GM18519 (cell line): ENCODE data around the gene FLAD1.

Experiments used
- ATAC-seq: cut with Tn5 transposase; IDR thresholded peaks from one replicate; pipeline ENCODE4 v1.9.1; 2021; ENCODE audit warnings: mild to moderate bottlenecking, moderate library complexity; ENCODE audit not compliant: unreplicated experiment, low FRiP score

The FLAD1 gene

DNA sequence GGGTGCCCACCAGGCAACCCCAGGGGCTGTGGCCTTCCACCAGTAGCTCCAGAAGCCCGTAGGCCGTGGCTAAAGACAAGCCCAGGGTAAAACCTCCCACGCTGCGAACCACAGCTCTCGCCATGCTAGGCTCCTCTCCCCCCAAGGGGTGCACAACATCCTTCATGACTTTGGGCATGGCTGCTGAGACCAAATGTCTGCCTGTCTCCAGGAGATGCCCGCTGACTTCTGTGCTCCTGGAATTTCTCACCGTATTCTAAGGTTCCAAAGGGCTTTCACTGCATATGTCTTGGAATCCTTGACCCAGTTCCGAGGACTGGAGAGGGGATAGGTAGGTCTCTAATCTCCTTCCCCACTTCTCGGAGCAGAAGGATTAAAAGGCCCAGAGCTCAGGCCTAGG lies 50.4 kb downstream of the FLAD1 start, which contains the start of the genes DCST1 and DCST2:
Gene DCST1, plus strand, starts transcription at position 301 of the 400 bp plus-strand sequence. CDS start 213 bp downstream, outside the sequence.
Gene DCST2, minus strand, starts transcription at position 258 of the 400 bp plus-strand sequence. Its CDS starts 80 bp downstream, at position 178.
- no peak for ATAC-seq

GRCh38 chr1:155034318-155035208 lies 51.4 kb downstream of the FLAD1 start:
- ATAC-seq, result no peak

GRCh38 chr1:155035936-155036335 lies 52.8 kb downstream of the FLAD1 start:
- ATAC-seq, result no peak

- no peak for ATAC-seq
These were observed 53.9 kb downstream of the FLAD1 start for GRCh38 chr1:155037043-155037442.

GRCh38 chr1:155037851-155038441 lies 54.8 kb downstream of the FLAD1 start:
- ATAC-seq, result no peak

GRCh38 chr1:155038602-155039307 lies 55.6 kb downstream of the FLAD1 start:
- ATAC-seq, result no peak

DNA sequence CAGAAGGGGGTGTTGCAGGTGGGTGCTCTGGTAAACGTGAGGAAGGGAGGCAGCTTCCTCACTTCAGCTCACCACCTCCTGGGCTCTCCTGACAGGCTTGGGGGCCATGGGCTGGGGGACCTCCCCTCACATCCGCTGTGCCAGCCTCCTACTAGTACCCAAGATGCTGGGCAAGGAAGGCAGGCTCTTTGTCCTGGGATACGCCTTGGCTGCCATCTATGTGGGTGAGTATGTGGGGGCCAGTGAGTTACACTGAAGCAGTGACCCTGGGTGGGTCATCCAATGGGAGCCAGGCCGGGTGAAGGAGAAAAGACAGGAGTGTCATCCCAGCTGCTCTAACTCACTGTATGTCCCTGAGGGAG lies 56.1 kb downstream of the FLAD1 start:
- ATAC-seq, result no peak

DNA sequence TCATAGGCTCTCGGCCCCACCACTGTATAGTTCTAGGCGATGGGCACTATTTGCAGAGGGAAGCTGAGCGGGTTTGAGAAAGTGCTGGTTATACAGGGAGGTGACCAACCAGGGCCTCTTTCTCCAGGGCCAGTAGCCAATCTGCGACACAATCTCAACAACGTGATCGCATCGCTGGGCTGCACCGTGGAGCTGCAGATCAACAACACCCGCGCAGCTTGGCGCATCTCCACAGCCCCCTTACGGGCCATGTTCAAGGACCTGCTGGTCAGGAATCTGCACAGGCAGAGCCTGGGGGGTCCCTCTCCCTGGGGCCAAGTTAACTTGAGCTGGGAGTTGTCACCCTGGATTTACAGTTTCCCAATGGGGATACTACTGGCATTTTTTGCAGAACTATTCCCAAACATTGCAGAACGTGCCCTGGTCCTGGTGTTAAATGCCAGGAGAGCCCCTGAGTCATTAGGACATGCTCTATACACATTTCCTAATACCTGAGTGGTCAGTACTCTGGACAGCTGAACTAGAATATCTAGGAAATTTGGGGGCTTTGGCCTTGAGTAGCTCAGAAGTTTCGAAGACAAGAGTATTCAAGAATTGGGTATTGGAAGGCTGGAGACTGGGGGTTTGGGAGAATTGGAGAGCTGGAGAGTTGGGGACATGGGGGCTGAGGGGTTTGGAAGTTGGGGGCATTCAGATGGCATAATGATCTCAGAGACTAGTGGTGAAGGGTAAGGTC lies 57.4 kb downstream of the FLAD1 start:
- ATAC-seq, result no peak
